Upper lobe of right lung (tissue), 1 donor: ENCODE data around the gene SPINK8. TPM values are rescaled to one million over a fixed set of nuclear protein-coding genes. Genes with fewer than 3 reads are reported as not detected.

Experiments
- ATAC-seq: fragments of 200-7000 bp; cut with Tn5 transposase; one replicate; pipeline ENCODE4 v1.9.1; 2020; ENCODE audit warnings: mild to moderate bottlenecking, moderate library complexity
- DNase-seq: peaks from one replicate; pipeline ENCODE4 v3.0.0-alpha.2; 2020
- H3K27ac ChIP-seq: fragments of 200-600 bp; one replicate; pipeline ENCODE4 v1.8.0; 2022
- H3K27me3 ChIP-seq: fragments of 200-600 bp; one replicate; pipeline ENCODE4 v1.8.0; 2022; ENCODE audit warnings: mild to moderate bottlenecking
- H3K36me3 ChIP-seq: fragments of 200-600 bp; one replicate; pipeline ENCODE4 v1.8.0; 2022
- H3K4me1 ChIP-seq: fragments of 200-600 bp; one replicate; pipeline ENCODE4 v1.8.0; 2022
- H3K4me3 ChIP-seq: fragments of 200-600 bp; one replicate; pipeline ENCODE4 v1.8.0; 2022; ENCODE audit warnings: mild to moderate bottlenecking
- H3K9me3 ChIP-seq: fragments of 200-600 bp; one replicate; pipeline ENCODE4 v1.8.0; 2022
- intact Hi-C: fragments of 100-400 bp; cut with DNase I; formaldehyde crosslinking; loops from one replicate; pipeline ENCODE4 v1.11.0; 2022
- microRNA-seq: library from miRNA; unstranded; fragments of <30 nt; microRNA quantifications from one replicate; pipeline ENCODE4 v1.2.0, GENCODE V29; 2020; ENCODE audit warnings: borderline microRNAs expressed
- total RNA-seq: library from RNA; stranded (reverse); fragmentation: NEBNext Ultra II Directional; extraction: Animal tissue kit (Norgen Biotek cat#: 25700); gene quantifications from one replicate; pipeline ENCODE4 v1.2.1, GENCODE V29; 2021
- TF ChIP-seq, protein P1 (sequence below): fragments of 200-600 bp; IDR thresholded peaks from one replicate; pipeline ENCODE4 v1.8.0; 2022; ENCODE audit warnings: antibody characterized with exemption
- donor health status: DM: no; HTN: yes; CAD: no; lungs with severe emphysema.

The SPINK8 gene
- total RNA-seq, 1 donor from 2014 or later: not detected

DNA sequence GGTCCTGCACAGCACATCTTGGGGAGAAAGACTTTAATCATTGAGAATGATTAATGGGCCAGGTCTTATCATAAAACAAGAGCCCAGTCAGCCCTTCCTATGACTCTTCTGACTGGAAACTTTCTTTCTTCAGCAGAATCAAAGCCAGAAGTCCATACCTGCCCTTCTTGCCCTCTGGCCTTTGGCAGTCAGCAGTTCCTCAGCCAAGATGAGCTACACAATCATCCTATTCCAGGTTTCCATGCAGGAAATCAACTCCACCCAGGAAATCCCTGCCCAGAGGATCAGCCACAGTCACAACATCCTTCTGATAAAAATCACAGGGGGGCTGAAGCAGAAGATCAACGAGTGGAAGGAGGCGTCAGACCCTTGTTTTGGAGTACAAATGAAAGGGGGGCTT lies 65.7 kb downstream of the SPINK8 start:
- DNase-seq (no peak), ATAC-seq (no peak)
- Histone ChIP-seq H3K4me3 (no peak overlapping the region), H3K27me3 (no peaks in the 10 kb centered on the region), H3K36me3 (peaks cover 48% of the 10 kb centered on the region), H3K9me3 (no peaks in the 10 kb centered on the region), H3K27ac (no peak overlapping the region), H3K4me1 (no peaks in the 10 kb centered on the region)
- TF ChIP-seq, protein P1, sequence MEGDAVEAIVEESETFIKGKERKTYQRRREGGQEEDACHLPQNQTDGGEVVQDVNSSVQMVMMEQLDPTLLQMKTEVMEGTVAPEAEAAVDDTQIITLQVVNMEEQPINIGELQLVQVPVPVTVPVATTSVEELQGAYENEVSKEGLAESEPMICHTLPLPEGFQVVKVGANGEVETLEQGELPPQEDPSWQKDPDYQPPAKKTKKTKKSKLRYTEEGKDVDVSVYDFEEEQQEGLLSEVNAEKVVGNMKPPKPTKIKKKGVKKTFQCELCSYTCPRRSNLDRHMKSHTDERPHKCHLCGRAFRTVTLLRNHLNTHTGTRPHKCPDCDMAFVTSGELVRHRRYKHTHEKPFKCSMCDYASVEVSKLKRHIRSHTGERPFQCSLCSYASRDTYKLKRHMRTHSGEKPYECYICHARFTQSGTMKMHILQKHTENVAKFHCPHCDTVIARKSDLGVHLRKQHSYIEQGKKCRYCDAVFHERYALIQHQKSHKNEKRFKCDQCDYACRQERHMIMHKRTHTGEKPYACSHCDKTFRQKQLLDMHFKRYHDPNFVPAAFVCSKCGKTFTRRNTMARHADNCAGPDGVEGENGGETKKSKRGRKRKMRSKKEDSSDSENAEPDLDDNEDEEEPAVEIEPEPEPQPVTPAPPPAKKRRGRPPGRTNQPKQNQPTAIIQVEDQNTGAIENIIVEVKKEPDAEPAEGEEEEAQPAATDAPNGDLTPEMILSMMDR: no peak
- intact Hi-C loops: no loop called here

- intact Hi-C loops: no loop called here
Measured at GRCh38 chr3:48258530-48258929, 74.9 kb downstream of the SPINK8 start.

More at GRCh38 chr3:48258530-48258929, 74.9 kb downstream of the SPINK8 start:
- ATAC-seq (no peak), DNase-seq (no peak)
- Histone ChIP-seq H3K9me3 (no peaks in the 10 kb centered on the region), H3K27ac (no peak overlapping the region), H3K4me1 (no peaks in the 10 kb centered on the region), H3K4me3 (no peak overlapping the region), H3K36me3 (peaks cover 39% of the 10 kb centered on the region), H3K27me3 (no peaks in the 10 kb centered on the region)
- TF ChIP-seq, protein P1: no peak

Small RNA genes within 50 kb of the gene (microRNA-seq; reads per million reads assigned to microRNA genes)
- gene MIR2115: not detected

Other genes starting within 250 kb of the SPINK8 start
- 0.90 TPM for gene CDC25A, start 145.2 kb downstream of the SPINK8 start, total RNA-seq
- not detected for gene CAMP, start 110.2 kb downstream of the SPINK8 start, total RNA-seq
- gene ZNF589, start 92.6 kb downstream of the SPINK8 start, total RNA-seq: 14.6 TPM
- 29.5 TPM for gene NME6, start 32.3 kb downstream of the SPINK8 start, total RNA-seq
- not detected for gene FBXW12, start 38.6 kb upstream of the SPINK8 start, total RNA-seq
- gene PLXNB1, start 96.4 kb upstream of the SPINK8 start, total RNA-seq: 103 TPM
- 11.4 TPM for gene CCDC51, start 106.5 kb upstream of the SPINK8 start, total RNA-seq
- gene TMA7, start 106.6 kb upstream of the SPINK8 start, total RNA-seq: 169 TPM
- 5.3 TPM for gene ATRIP, start 113.1 kb upstream of the SPINK8 start, total RNA-seq
- gene SHISA5, start 170.5 kb upstream of the SPINK8 start, total RNA-seq: 163 TPM
- gene PFKFB4, start 223.1 kb upstream of the SPINK8 start, total RNA-seq: 11.0 TPM
- gene UCN2, start 230.1 kb upstream of the SPINK8 start, total RNA-seq: not detected